ENCODE measurements around the gene TMC8. TPM values are rescaled to one million over a fixed set of nuclear protein-coding genes. Genes with fewer than 3 reads are reported as not detected.

TMC8 gene
- total RNA-seq, 1 donor from 2014 or later = 1.2 TPM

DNA sequence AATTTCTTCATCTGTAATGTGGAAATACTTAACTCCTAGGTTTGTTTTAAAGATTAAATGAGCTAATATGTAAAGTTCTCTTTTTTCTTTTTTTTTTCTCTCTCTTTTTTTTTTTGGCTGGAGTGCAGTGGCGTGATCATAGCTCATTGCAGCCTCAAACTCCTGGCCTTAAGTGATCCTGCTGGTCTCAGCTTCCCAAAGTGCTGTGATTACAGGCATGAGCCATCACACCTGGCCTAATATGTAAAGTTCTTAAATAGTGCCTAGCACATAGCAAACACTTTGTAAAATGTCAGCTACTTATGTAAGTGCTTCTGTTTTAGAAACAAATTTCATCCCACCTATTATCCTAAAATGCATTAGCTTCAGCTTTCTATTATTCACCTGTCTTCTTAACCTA is 42.0 kb upstream of the TMC8 start:
- H3K36me3 Mint-ChIP-seq = peaks cover 39% of the 10 kb centered on the region

DNA sequence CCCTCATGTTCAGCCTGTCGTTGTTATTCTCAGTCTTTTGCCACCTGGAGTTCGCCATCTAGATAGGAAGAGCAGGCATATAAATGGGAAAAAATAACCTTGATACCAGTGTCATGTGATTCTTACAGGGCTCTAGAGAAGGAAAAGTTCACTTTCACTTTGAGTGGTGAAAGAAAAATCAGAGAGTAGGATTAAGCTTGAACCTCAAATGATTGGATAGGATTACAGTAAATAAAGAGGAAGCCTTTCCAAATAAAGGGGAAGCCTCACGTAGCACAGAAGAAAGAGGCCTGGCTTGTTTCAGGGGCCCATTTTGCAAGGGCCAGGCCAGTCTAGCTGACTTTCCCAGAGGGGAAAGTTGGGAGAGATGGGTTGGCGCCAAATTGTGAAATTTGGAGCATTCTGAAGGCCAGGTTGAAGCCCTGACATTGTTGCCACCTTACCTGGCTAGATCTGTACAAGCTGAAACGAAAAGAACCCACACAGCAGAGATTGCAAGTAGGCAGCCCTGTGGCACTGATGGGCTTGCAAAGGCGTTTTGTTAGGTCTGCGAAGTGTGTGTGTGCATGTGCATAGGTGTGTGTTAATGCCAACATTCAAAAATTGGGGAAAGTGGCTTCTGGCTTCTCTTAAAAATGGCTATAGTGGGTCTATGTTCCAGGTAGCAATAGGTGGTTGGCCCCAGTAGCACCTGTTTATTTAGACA is 40.8 kb upstream of the TMC8 start:
- Mint-ChIP-seq H3K27ac (no peak overlapping the region), H3K4me1 (no peaks in the 10 kb centered on the region), H3K36me3 (peaks cover 46% of the 10 kb centered on the region), H3K4me3 (no peak overlapping the region), H3K27me3 (ENCODE audit: low read depth) (no peaks in the 10 kb centered on the region), H3K9me3 (no peaks in the 10 kb centered on the region)
- DNase-seq (ENCODE audit: low spot score in 2 of 2, unreplicated experiment in 2 of 2) = no peak
- TF ChIP-seq, protein P1, sequence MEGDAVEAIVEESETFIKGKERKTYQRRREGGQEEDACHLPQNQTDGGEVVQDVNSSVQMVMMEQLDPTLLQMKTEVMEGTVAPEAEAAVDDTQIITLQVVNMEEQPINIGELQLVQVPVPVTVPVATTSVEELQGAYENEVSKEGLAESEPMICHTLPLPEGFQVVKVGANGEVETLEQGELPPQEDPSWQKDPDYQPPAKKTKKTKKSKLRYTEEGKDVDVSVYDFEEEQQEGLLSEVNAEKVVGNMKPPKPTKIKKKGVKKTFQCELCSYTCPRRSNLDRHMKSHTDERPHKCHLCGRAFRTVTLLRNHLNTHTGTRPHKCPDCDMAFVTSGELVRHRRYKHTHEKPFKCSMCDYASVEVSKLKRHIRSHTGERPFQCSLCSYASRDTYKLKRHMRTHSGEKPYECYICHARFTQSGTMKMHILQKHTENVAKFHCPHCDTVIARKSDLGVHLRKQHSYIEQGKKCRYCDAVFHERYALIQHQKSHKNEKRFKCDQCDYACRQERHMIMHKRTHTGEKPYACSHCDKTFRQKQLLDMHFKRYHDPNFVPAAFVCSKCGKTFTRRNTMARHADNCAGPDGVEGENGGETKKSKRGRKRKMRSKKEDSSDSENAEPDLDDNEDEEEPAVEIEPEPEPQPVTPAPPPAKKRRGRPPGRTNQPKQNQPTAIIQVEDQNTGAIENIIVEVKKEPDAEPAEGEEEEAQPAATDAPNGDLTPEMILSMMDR (IDR thresholded peaks at IDR 0.05; ENCODE audit: unreplicated experiment) = no peak

More for the DNA sequence above, 42.0 kb upstream of the TMC8 start:
- no peaks in the 10 kb centered on the region for H3K9me3 Mint-ChIP-seq
- H3K4me3 Mint-ChIP-seq = no peak overlapping the region
- no peaks in the 10 kb centered on the region for H3K27me3 Mint-ChIP-seq (ENCODE audit: low read depth)
- DNase-seq (ENCODE audit: low spot score in 2 of 2, unreplicated experiment in 2 of 2) = no peak
- H3K4me1 Mint-ChIP-seq = no peaks in the 10 kb centered on the region
- TF ChIP-seq, protein P1 (IDR thresholded peaks at IDR 0.05; ENCODE audit: unreplicated experiment) = no peak
- no peak overlapping the region for H3K27ac Mint-ChIP-seq

DNA sequence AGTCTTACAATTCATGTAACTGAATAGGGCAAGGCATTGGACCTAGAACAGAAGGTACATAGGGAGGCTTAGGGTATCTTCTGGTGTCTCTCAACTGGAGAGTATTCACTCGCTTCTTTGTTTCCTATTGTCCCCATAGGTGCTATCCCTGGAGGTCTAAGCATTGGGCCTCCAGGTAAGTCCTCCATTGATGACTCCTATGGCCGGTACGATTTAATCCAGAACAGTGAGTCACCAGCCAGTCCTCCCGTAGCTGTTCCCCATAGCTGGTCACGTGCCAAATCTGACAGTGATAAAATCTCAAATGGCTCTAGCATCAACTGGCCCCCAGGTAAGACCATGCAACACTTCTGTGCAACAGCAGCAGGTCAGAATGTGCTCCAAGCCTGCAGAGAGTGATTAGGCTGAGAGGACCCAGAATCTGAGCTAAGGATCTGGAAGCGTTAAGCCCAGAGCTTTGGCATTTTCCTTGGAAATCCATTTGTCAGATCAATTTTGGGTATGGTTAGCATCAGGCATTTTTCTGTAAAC is 37.7 kb upstream of the TMC8 start:
- DNase-seq (ENCODE audit: low spot score in 2 of 2, unreplicated experiment in 2 of 2) = no peak
- H3K4me3 Mint-ChIP-seq = no peak overlapping the region
- H3K36me3 Mint-ChIP-seq = peaks cover 45% of the 10 kb centered on the region
- TF ChIP-seq, protein P1 (IDR thresholded peaks at IDR 0.05; ENCODE audit: unreplicated experiment) = no peak
- no peaks in the 10 kb centered on the region for H3K4me1 Mint-ChIP-seq
- no peak overlapping the region for H3K27ac Mint-ChIP-seq
- H3K9me3 Mint-ChIP-seq = no peaks in the 10 kb centered on the region
- H3K27me3 Mint-ChIP-seq (ENCODE audit: low read depth) = no peaks in the 10 kb centered on the region

DNA sequence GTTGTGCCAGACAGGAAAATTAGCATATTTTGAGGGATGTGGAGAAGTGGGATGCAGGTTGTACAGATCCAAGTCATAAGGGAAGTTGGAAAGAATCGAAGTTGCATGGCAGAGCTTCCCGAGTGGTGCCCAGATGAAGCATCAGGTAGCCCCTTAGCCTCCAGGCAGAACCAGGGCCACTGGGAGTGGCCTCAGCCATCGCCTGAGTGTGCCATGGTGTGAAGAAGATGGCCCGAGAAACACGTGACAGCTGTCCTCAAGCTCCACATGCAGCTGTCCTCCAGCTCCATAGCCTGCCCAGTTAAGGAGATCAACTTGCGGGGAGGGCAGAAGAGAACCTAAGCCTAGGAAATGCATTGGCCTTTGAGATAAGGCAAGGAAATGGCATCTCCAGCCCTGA is 35.5 kb upstream of the TMC8 start:
- TF ChIP-seq, protein P1 (IDR thresholded peaks at IDR 0.05; ENCODE audit: unreplicated experiment) = no peak
- Mint-ChIP-seq H3K4me1 (no peaks in the 10 kb centered on the region), H3K27me3 (ENCODE audit: low read depth) (no peaks in the 10 kb centered on the region), H3K4me3 (no peak overlapping the region), H3K9me3 (peaks cover 8% of the 10 kb centered on the region), H3K36me3 (peaks cover 60% of the 10 kb centered on the region), H3K27ac (no peak overlapping the region)
- no peak for DNase-seq (ENCODE audit: low spot score in 2 of 2, unreplicated experiment in 2 of 2)

DNA sequence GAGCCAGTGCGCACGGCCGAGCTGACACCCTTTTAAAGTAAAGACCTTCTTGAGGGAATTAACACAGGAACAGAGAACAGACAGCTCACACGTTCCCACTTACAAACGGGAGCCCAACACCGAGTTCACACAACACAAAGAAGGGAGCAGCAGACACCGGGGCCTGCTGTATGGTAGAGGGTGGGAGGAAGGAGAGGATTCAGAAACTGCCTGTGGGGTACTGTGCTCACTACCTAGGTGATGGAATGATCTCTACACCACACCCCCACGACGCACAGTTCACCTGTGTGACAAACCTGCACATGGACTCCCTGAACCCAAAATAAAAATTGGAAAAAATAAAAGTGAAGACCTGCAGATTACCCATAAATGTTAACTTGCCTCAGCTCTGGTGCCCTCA is 34.5 kb upstream of the TMC8 start:
- H3K27me3 Mint-ChIP-seq (ENCODE audit: low read depth) = no peaks in the 10 kb centered on the region
- peaks cover 65% of the 10 kb centered on the region for H3K36me3 Mint-ChIP-seq
- H3K4me1 Mint-ChIP-seq = no peaks in the 10 kb centered on the region
- TF ChIP-seq, protein P1 (IDR thresholded peaks at IDR 0.05; ENCODE audit: unreplicated experiment) = no peak
- no peak for DNase-seq (ENCODE audit: low spot score in 2 of 2, unreplicated experiment in 2 of 2)
- H3K27ac Mint-ChIP-seq = no peak overlapping the region
- peaks cover 13% of the 10 kb centered on the region for H3K9me3 Mint-ChIP-seq
- no peak overlapping the region for H3K4me3 Mint-ChIP-seq
